ENCODE measurements around the gene TET1. TPM values are rescaled to one million over a fixed set of nuclear protein-coding genes. Genes with fewer than 3 reads are reported as not detected.

Gene TET1
- total RNA-seq, 2 donors from 2014 or later, result 50.8 to 60.5 TPM

DNA sequence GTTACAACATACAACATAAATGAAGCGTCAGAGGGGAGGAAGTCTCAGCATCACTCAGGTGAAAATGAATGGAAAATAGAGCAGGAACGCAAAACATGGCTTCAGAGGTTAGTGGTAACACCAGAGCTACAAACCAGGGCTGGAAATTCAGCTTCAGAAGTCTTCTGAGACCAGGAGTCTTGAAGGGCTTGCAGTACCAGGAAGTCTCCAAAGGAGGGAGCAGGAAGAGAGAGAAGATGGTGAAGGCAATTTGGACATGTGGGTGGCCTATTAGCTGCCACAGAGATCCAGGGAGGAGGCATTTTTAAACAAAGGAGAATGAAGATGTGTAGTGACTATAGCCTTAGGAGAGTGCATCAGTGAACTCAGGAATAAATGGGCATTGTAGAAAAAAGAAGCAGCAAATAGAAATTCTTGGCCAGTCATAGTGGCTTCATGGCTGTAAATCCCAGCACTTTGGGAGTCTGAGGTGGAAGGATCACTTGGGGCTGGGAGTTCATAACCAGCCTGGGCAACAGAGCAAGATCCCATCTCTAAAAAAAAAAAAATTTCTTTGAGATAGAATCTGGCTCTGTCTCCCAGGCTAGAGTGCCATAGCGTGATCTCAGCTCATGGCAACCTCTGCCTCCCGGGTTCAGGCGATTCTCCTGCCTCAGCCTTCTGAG is 9.3 kb upstream of the TET1 start:
- TF ChIP-seq, protein P1, sequence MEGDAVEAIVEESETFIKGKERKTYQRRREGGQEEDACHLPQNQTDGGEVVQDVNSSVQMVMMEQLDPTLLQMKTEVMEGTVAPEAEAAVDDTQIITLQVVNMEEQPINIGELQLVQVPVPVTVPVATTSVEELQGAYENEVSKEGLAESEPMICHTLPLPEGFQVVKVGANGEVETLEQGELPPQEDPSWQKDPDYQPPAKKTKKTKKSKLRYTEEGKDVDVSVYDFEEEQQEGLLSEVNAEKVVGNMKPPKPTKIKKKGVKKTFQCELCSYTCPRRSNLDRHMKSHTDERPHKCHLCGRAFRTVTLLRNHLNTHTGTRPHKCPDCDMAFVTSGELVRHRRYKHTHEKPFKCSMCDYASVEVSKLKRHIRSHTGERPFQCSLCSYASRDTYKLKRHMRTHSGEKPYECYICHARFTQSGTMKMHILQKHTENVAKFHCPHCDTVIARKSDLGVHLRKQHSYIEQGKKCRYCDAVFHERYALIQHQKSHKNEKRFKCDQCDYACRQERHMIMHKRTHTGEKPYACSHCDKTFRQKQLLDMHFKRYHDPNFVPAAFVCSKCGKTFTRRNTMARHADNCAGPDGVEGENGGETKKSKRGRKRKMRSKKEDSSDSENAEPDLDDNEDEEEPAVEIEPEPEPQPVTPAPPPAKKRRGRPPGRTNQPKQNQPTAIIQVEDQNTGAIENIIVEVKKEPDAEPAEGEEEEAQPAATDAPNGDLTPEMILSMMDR (conservative IDR thresholded peaks at IDR 0.05), result peak; percentile 82
- Mint-ChIP-seq H3K27ac (no peak overlapping the region), H3K9me3 (no peaks in the 10 kb centered on the region), H3K27me3 (ENCODE audit: insufficient read depth) (no peaks in the 10 kb centered on the region), H3K4me1 (no peaks in the 10 kb centered on the region), H3K36me3 (ENCODE audit: low read depth) (no peaks in the 10 kb centered on the region), H3K4me3 (no peak overlapping the region)
- 65 to 77% methylated on average over 4 to 5 of the region's 5 CpGs for WGBS, 2 experiments (ENCODE audit: insufficient coverage in 1 of 2, insufficient read length in 1 of 2)
- no peak overlapping the region for H3K27ac ChIP-seq (ENCODE audit: low read depth, low read length)
- H3K27me3 ChIP-seq (ENCODE audit: control insufficient read depth, insufficient read depth, low read length, poor library complexity, severe bottlenecking), result no peaks in the 10 kb centered on the region
- H3K36me3 ChIP-seq (ENCODE audit: control insufficient read depth, insufficient read depth, low read length), result no peaks in the 10 kb centered on the region
- peak; percentile 88 for DNase-seq
- no peaks in the 10 kb centered on the region for H3K4me1 ChIP-seq (ENCODE audit: control insufficient read depth, insufficient read depth, low read length)
- no peak overlapping the region for H3K4me3 ChIP-seq (ENCODE audit: low read length)
- no peak overlapping the region for H3K9ac ChIP-seq (ENCODE audit: extremely low read depth, low read length, poor library complexity, severe bottlenecking)
- H3K9me3 ChIP-seq (ENCODE audit: control insufficient read depth, low read length), result no peaks in the 10 kb centered on the region

DNA sequence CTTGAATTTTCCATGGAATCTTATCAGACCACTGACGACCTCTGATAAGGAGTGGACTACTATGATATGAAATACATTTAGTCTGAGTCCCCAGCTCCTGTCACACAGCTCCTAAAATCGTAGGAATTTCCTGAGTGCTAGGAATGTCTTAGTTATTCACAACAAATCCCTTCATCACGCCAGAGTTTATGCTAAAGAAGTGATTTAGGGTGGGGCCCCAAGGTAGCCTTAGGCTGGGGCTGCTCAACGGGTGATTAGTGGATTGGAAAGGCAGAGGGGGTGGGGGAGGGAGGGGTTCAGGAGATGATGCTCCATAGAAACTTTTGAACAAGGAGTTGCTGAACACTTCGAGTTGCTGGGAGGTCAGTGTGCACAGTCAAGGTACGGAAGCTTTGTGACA is 7.0 kb upstream of the TET1 start:
- H3K9ac ChIP-seq (ENCODE audit: extremely low read depth, low read length, poor library complexity, severe bottlenecking), result no peak overlapping the region
- no peak overlapping the region for H3K27ac ChIP-seq (ENCODE audit: low read depth, low read length)
- no peaks in the 10 kb centered on the region for H3K27me3 ChIP-seq (ENCODE audit: control insufficient read depth, insufficient read depth, low read length, poor library complexity, severe bottlenecking)
- no peaks in the 10 kb centered on the region for H3K4me1 ChIP-seq (ENCODE audit: control insufficient read depth, insufficient read depth, low read length)
- H3K9me3 Mint-ChIP-seq, result no peaks in the 10 kb centered on the region
- peak; percentile 65 for DNase-seq
- H3K36me3 ChIP-seq (ENCODE audit: control insufficient read depth, insufficient read depth, low read length), result no peaks in the 10 kb centered on the region
- TF ChIP-seq, protein P1 (conservative IDR thresholded peaks at IDR 0.05), result no peak
- H3K4me3 ChIP-seq (ENCODE audit: low read length), result no peak overlapping the region
- H3K36me3 Mint-ChIP-seq (ENCODE audit: low read depth), result no peaks in the 10 kb centered on the region
- 74 to 94% methylated on average over 3 to 6 of the region's 6 CpGs for WGBS, 2 experiments (ENCODE audit: insufficient coverage in 1 of 2, insufficient read length in 1 of 2)
- H3K9me3 ChIP-seq (ENCODE audit: control insufficient read depth, low read length), result no peaks in the 10 kb centered on the region
- peak overlapping the region; percentile 75 for H3K27ac Mint-ChIP-seq
- H3K4me1 Mint-ChIP-seq, result no peaks in the 10 kb centered on the region
- H3K27me3 Mint-ChIP-seq (ENCODE audit: insufficient read depth), result no peaks in the 10 kb centered on the region
- no peak overlapping the region for H3K4me3 Mint-ChIP-seq

DNA sequence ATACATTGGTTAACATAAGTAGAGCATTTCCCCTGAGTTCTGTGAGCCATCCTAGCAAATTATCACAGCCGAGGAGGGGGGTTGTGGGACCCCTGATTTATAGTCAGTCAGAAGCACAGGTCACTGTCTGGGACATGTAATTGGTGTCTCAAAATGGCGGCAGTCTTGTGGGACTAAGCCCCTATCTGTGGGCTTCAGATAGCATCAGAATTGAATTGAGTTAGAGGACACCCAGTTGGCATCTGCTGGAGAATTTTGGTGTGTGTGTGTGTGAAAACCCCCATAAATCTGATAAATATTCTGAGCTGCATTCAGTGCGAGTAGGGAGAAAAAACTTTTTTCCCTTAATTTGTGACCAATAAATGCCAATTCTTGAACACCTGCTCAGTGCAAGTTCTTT is 6.5 kb upstream of the TET1 start:
- Histone ChIP-seq H3K4me3 (ENCODE audit: low read length) (no peak overlapping the region), H3K36me3 (ENCODE audit: control insufficient read depth, insufficient read depth, low read length) (no peaks in the 10 kb centered on the region), H3K9ac (ENCODE audit: extremely low read depth, low read length, poor library complexity, severe bottlenecking) (no peak overlapping the region), H3K27me3 (ENCODE audit: control insufficient read depth, insufficient read depth, low read length, poor library complexity, severe bottlenecking) (no peaks in the 10 kb centered on the region), H3K4me1 (ENCODE audit: control insufficient read depth, insufficient read depth, low read length) (no peaks in the 10 kb centered on the region), H3K27ac (ENCODE audit: low read depth, low read length) (no peak overlapping the region), H3K9me3 (ENCODE audit: control insufficient read depth, low read length) (no peaks in the 10 kb centered on the region)
- H3K36me3 Mint-ChIP-seq (ENCODE audit: low read depth), result no peaks in the 10 kb centered on the region
- no peak overlapping the region for H3K4me3 Mint-ChIP-seq
- 90 to 96% methylated on average over 3 of the region's 3 CpGs for WGBS, 2 experiments (ENCODE audit: insufficient coverage in 1 of 2, insufficient read length in 1 of 2)
- no peaks in the 10 kb centered on the region for H3K9me3 Mint-ChIP-seq
- H3K27me3 Mint-ChIP-seq (ENCODE audit: insufficient read depth), result no peaks in the 10 kb centered on the region
- H3K27ac Mint-ChIP-seq, result peak overlapping the region; percentile 75
- no peaks in the 10 kb centered on the region for H3K4me1 Mint-ChIP-seq
- no peak for DNase-seq
- TF ChIP-seq, protein P1 (conservative IDR thresholded peaks at IDR 0.05), result no peak
